IMR-90 (cell line): ENCODE data around the gene HADH. TPM values are rescaled to one million over a fixed set of nuclear protein-coding genes. Genes with fewer than 3 reads are reported as not detected.

ENCODE experiments used
- ATAC-seq: fragments of 200-7000 bp; cut with Tn5 transposase; 2 replicates; pipeline ENCODE4 v1.9.1; 2020; ENCODE audit warnings: low read depth, mild to moderate bottlenecking, moderate library complexity
- BruUV-seq: library from RNA; stranded (reverse); fragments of 400-500 nt; replicated peaks from 2 replicates; lab custom pipeline; 2021; lab: Mats Ljungman, UMichigan
- CTCF ChIA-PET: fragments of 300-600 bp; formaldehyde crosslinking; extraction: SDS; loops from one replicate; lab custom pipeline; 2021; ENCODE audit warnings: antibody characterized with exemption; lab: Yijun Ruan, JAX
- POLR2A ChIA-PET: fragments of 300-600 bp; sonication (Branson Sonifier 250); formaldehyde crosslinking; loops from one replicate; lab custom pipeline; 2022; ENCODE audit warnings: antibody characterized with exemption; ENCODE audit not compliant: unreplicated experiment; lab: Charles Lee
- DNase-seq: peaks from one replicate; pipeline ENCODE4 v3.0.0; 2013
- H2AFZ ChIP-seq: replicated peaks from 2 replicates; pipeline ENCODE3; 2013; ENCODE audit warnings: low read length, mild to moderate bottlenecking; ENCODE audit not compliant: poor library complexity
- H2AK5ac ChIP-seq: 2 replicates; pipeline ENCODE4 v1.6.1; 2013; ENCODE audit warnings: low read depth, low read length, inconsistent platforms
- H2AK9ac ChIP-seq: replicated peaks from 2 replicates; pipeline ENCODE3; 2013; ENCODE audit warnings: mild to moderate bottlenecking, low read depth, low read length, moderate library complexity; ENCODE audit not compliant: poor library complexity
- H2BK120ac ChIP-seq: 2 replicates; pipeline ENCODE4 v1.6.1; 2013; ENCODE audit warnings: low read depth, low read length, inconsistent platforms
- H2BK15ac ChIP-seq: 3 replicates; pipeline ENCODE4 v1.6.1; 2013; ENCODE audit warnings: low read depth, low read length, inconsistent platforms
- H2BK20ac ChIP-seq: 2 replicates; pipeline ENCODE4 v1.6.1; 2013; ENCODE audit warnings: low read depth, mild to moderate bottlenecking, inconsistent platforms, low read length, moderate library complexity
- H2BK5ac ChIP-seq: 2 replicates; pipeline ENCODE4 v1.6.1; 2013; ENCODE audit warnings: mild to moderate bottlenecking, low read depth, low read length, inconsistent platforms; ENCODE audit not compliant: poor library complexity, severe bottlenecking
- H3K14ac ChIP-seq: replicated peaks from 2 replicates; pipeline ENCODE4 v1.6.1; 2013; ENCODE audit warnings: low read depth, low read length, inconsistent platforms
- H3K18ac ChIP-seq: 2 replicates; pipeline ENCODE4 v1.6.1; 2013; ENCODE audit warnings: low read depth, low read length, control low read depth
- H3K23ac ChIP-seq: 2 replicates; pipeline ENCODE4 v1.6.1; 2013; ENCODE audit warnings: low read depth, low read length, inconsistent platforms
- H3K27ac ChIP-seq: 2 replicates; pipeline ENCODE4 v1.5.1; 2013; ENCODE audit warnings: mild to moderate bottlenecking, control low read depth, low read length; ENCODE audit not compliant: insufficient read depth
- H3K27me3 ChIP-seq: 2 replicates; pipeline ENCODE4 v1.6.1; 2013; ENCODE audit warnings: low read length; ENCODE audit not compliant: control insufficient read depth, insufficient read depth
- H3K36me3 ChIP-seq: 2 replicates; pipeline ENCODE4 v1.6.1; 2013; ENCODE audit warnings: low read length, mixed read lengths; ENCODE audit not compliant: control insufficient read depth, insufficient read depth
- H3K4ac ChIP-seq: 2 replicates; pipeline ENCODE4 v1.6.1; 2013; ENCODE audit warnings: low read depth, low read length, inconsistent platforms
- H3K4me1 ChIP-seq: 2 replicates; pipeline ENCODE4 v1.6.1; 2013; ENCODE audit warnings: low read length, mixed read lengths; ENCODE audit not compliant: control insufficient read depth, insufficient read depth
- H3K4me2 ChIP-seq: 2 replicates; pipeline ENCODE4 v1.6.1; 2013; ENCODE audit warnings: low read depth, mild to moderate bottlenecking, control low read depth, low read length, moderate library complexity
- H3K4me3 ChIP-seq: 2 replicates; pipeline ENCODE4 v1.5.1; 2013; ENCODE audit warnings: low read depth, mild to moderate bottlenecking, control low read depth, low read length, moderate library complexity; ENCODE audit not compliant: insufficient read depth
- H3K56ac ChIP-seq: 2 replicates; pipeline ENCODE4 v1.6.1; 2013; ENCODE audit warnings: low read length, inconsistent platforms; ENCODE audit not compliant: insufficient read depth; ENCODE audit errors: extremely low read depth
- H3K79me1 ChIP-seq, 2 experiments: 2 replicates each; pipeline ENCODE4 v1.6.1; 2013; ENCODE audit warnings: low read length in 2 of 2, inconsistent platforms in 1 of 2, low read depth in 1 of 2
- H3K9ac ChIP-seq: 2 replicates; pipeline ENCODE4 v1.6.1; 2013; ENCODE audit warnings: low read depth, low read length, control low read depth
- H3K9me1 ChIP-seq: 2 replicates; pipeline ENCODE4 v1.6.1; 2013; ENCODE audit warnings: low read length, inconsistent platforms; ENCODE audit not compliant: insufficient read depth
- H3K9me3 ChIP-seq: 2 replicates; pipeline ENCODE4 v1.6.1; 2013; ENCODE audit warnings: low read length; ENCODE audit not compliant: control insufficient read depth, insufficient read depth
- H4K20me1 ChIP-seq: 2 replicates; pipeline ENCODE4 v1.6.1; 2013; ENCODE audit warnings: low read length, inconsistent platforms; ENCODE audit not compliant: insufficient read depth
- H4K5ac ChIP-seq: 2 replicates; pipeline ENCODE4 v1.6.1; 2013; ENCODE audit warnings: mild to moderate bottlenecking, low read depth, low read length, control low read depth
- H4K8ac ChIP-seq, 2 experiments: 2 replicates each; pipeline ENCODE4 v1.6.1; 2013; ENCODE audit warnings: low read depth in 2 of 2, low read length in 2 of 2, control low read depth in 1 of 2, inconsistent platforms in 1 of 2
- H4K91ac ChIP-seq: 2 replicates; pipeline ENCODE4 v1.6.1; 2013; ENCODE audit warnings: low read depth, low read length, inconsistent platforms; ENCODE audit not compliant: insufficient read depth
- CEBPB ChIP-seq: IDR thresholded peaks from 2 replicates; pipeline ENCODE4 v1.6.1; 2012; ENCODE audit warnings: low read depth, low read length, improper control_type of control experiment
- CHD1 ChIP-seq: IDR thresholded peaks from 2 replicates; pipeline ENCODE4 v1.6.1; 2012; ENCODE audit warnings: low read depth, low read length, improper control_type of control experiment
- FOS ChIP-seq: fragments of 150-350 bp; IDR thresholded peaks from 2 replicates; pipeline ENCODE4 v1.6.1; 2016; ENCODE audit warnings: low read depth, low read length
- MAFK ChIP-seq: IDR thresholded peaks from 2 replicates; pipeline ENCODE4 v1.6.1; 2012; ENCODE audit warnings: low read depth, low read length, improper control_type of control experiment
- MAZ ChIP-seq: IDR thresholded peaks from 2 replicates; pipeline ENCODE4 v1.6.1; 2012; ENCODE audit warnings: low read depth, mild to moderate bottlenecking, low read length, improper control_type of control experiment, moderate library complexity, borderline replicate concordance
- NFE2L2 ChIP-seq: fragments of 150-350 bp; IDR thresholded peaks from 2 replicates; pipeline ENCODE4 v1.6.1; 2016; ENCODE audit warnings: low read depth, mild to moderate bottlenecking, low read length
- RAD21 ChIP-seq: IDR thresholded peaks from 2 replicates; pipeline ENCODE4 v1.6.1; 2012; ENCODE audit warnings: low read length, improper control_type of control experiment
- RCOR1 ChIP-seq: IDR thresholded peaks from 2 replicates; pipeline ENCODE4 v1.6.1; 2012; ENCODE audit warnings: mild to moderate bottlenecking, low read length, improper control_type of control experiment; ENCODE audit not compliant: insufficient replicate concordance
- RFX5 ChIP-seq: IDR thresholded peaks from 2 replicates; pipeline ENCODE4 v1.8.0; 2012; ENCODE audit warnings: low read depth, mild to moderate bottlenecking, low read length, moderate library complexity
- WGBS, 2 experiments: methylation state at CpG; one replicate each; pipeline versions ENCODE4 v1.1.5 to v1.1.7; 2013; ENCODE audit warnings: missing lambda C conversion rate in 2 of 2; ENCODE audit not compliant: insufficient read length in 1 of 2; ENCODE audit errors: extremely low coverage in 2 of 2; 5-methylcytosine and 5-hydroxymethylcytosine counted together
- dilution Hi-C: fragments of 300-500 bp; cut with HindIII; formaldehyde crosslinking; loops from one replicate; pipeline ENCODE4 v1.14.3; 2018; ENCODE audit warnings: low sequenced_read_pairs; ENCODE audit not compliant: unreplicated experiment
- in situ Hi-C: fragments of 300-500 bp; cut with MboI; formaldehyde crosslinking; loops from 3 replicates; pipeline ENCODE4 v1.14.3; 2019; ENCODE audit warnings: low sequenced_read_pairs, inconsistent platforms, mixed read lengths
- intact Hi-C: fragments of 100-400 bp; cut with micrococcal nuclease; formaldehyde crosslinking; loops from 2 replicates; pipeline ENCODE4 v1.10.0; 2022
- polyA plus RNA-seq, 3 experiments: library from polyadenylated mRNA; depleted of rRNA; stranded (reverse); fragments of >200 nt; gene quantifications; 2 replicates each; pipeline ENCODE4 v1.2.3, GENCODE V29; 2012; ENCODE audit warnings: low replicate concordance in 1 of 3
- total RNA-seq: library from RNA; depleted of rRNA; stranded (reverse); fragments of >200 nt; gene quantifications from 2 replicates; pipeline ENCODE4 v1.2.3, GENCODE V29; 2012
- TF ChIP-seq, protein P1 (sequence below): conservative IDR thresholded peaks from 2 replicates; pipeline ENCODE4 v1.5.1; 2012; ENCODE audit warnings: mild to moderate bottlenecking, low read depth, low read length, improper control_type of control experiment
- TF ChIP-seq, protein P2 (sequence below): fragments of 150-350 bp; IDR thresholded peaks from 2 replicates; pipeline ENCODE4 v1.6.1; 2017; ENCODE audit warnings: mild to moderate bottlenecking, antibody characterized with exemption, low read length, low read depth
- TF ChIP-seq, protein P3 (sequence below): fragments of 150-350 bp; IDR thresholded peaks from 2 replicates; pipeline ENCODE4 v1.6.1; 2016; ENCODE audit warnings: low read depth, mild to moderate bottlenecking, low read length, moderate library complexity, borderline replicate concordance

HADH gene
- total and polyA plus RNA-seq, 2 of the 4 experiments (the other 2 are of a cell fraction) = 6.8 to 22.6 TPM

DNA sequence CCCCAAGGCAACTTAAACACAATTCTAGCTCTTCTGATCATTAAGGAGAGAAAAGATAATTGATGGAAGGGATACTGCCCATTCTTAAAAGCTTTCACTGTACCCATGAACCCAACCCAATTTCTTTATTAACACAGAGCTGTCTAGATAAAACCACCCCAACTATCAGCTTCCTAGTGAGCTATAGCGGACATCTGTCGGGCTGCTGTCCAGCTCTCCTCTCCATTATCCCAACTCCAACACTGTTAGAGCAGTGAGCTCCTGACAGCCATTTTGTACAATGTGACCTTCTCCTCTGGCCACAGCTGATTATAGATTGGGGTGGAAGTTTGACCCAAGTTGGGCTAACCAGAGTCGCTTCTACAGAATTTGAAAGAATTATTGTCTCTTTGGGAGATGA lies 66.1 kb downstream of the HADH start:
- ChIA-PET POLR2A (no interaction called here), CTCF (interaction anchor here (0.5 to 0.8 kb wide), 2 partner anchors 25 to 574 kb away, joined by 3 read pairs; no protein-coding TSS in a partner anchor)
- H3K14ac ChIP-seq = no peak overlapping the region
- H3K4me1 ChIP-seq = peaks cover 3% of the 10 kb centered on the region
- no peak overlapping the region for H3K56ac ChIP-seq
- H4K8ac ChIP-seq = no peak overlapping the region
- no peak overlapping the region for H2AK9ac ChIP-seq
- dilution Hi-C loops (no loop called here), in situ Hi-C loops (no loop called here), intact Hi-C loops (no loop called here)
- H3K4me3 ChIP-seq = no peak overlapping the region
- H3K36me3 ChIP-seq = no peaks in the 10 kb centered on the region
- no peak overlapping the region for H2BK120ac ChIP-seq
- H3K9me1 ChIP-seq = 0 out of 2 replicates have a peak, but pooled peaks cover 6% of the 10 kb centered on the region
- no peak overlapping the region for H3K4ac ChIP-seq
- H4K91ac ChIP-seq = no peak overlapping the region
- H4K5ac ChIP-seq = no peak overlapping the region
- no peaks in the 10 kb centered on the region for H3K79me1 ChIP-seq
- BruUV-seq = no TSS peak
- no peak overlapping the region for H2AK5ac ChIP-seq
- TF ChIP-seq RFX5 = no peak
- TF ChIP-seq MAZ = no peak
- TF ChIP-seq CHD1 = no peak
- no peak for TF ChIP-seq NFE2L2
- TF ChIP-seq FOS = no peak
- TF ChIP-seq MAFK = no peak
- TF ChIP-seq RAD21 = no peak
- TF ChIP-seq, protein P1, sequence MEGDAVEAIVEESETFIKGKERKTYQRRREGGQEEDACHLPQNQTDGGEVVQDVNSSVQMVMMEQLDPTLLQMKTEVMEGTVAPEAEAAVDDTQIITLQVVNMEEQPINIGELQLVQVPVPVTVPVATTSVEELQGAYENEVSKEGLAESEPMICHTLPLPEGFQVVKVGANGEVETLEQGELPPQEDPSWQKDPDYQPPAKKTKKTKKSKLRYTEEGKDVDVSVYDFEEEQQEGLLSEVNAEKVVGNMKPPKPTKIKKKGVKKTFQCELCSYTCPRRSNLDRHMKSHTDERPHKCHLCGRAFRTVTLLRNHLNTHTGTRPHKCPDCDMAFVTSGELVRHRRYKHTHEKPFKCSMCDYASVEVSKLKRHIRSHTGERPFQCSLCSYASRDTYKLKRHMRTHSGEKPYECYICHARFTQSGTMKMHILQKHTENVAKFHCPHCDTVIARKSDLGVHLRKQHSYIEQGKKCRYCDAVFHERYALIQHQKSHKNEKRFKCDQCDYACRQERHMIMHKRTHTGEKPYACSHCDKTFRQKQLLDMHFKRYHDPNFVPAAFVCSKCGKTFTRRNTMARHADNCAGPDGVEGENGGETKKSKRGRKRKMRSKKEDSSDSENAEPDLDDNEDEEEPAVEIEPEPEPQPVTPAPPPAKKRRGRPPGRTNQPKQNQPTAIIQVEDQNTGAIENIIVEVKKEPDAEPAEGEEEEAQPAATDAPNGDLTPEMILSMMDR = no peak
- TF ChIP-seq, protein P2, sequence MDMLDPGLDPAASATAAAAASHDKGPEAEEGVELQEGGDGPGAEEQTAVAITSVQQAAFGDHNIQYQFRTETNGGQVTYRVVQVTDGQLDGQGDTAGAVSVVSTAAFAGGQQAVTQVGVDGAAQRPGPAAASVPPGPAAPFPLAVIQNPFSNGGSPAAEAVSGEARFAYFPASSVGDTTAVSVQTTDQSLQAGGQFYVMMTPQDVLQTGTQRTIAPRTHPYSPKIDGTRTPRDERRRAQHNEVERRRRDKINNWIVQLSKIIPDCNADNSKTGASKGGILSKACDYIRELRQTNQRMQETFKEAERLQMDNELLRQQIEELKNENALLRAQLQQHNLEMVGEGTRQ = no peak
- TF ChIP-seq CEBPB = no peak
- TF ChIP-seq, protein P3, sequence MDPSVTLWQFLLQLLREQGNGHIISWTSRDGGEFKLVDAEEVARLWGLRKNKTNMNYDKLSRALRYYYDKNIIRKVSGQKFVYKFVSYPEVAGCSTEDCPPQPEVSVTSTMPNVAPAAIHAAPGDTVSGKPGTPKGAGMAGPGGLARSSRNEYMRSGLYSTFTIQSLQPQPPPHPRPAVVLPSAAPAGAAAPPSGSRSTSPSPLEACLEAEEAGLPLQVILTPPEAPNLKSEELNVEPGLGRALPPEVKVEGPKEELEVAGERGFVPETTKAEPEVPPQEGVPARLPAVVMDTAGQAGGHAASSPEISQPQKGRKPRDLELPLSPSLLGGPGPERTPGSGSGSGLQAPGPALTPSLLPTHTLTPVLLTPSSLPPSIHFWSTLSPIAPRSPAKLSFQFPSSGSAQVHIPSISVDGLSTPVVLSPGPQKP = no peak
- no peak for TF ChIP-seq RCOR1
- no peak overlapping the region for H2BK20ac ChIP-seq
- H2AFZ ChIP-seq = no peak overlapping the region
- H3K9ac ChIP-seq = no peak overlapping the region
- H2BK15ac ChIP-seq = no peak overlapping the region
- H4K20me1 ChIP-seq = no peaks in the 10 kb centered on the region
- H3K18ac ChIP-seq = no peak overlapping the region
- ATAC-seq (no peak), DNase-seq (no peak)
- no peak overlapping the region for H3K4me2 ChIP-seq
- no peak overlapping the region for H2BK5ac ChIP-seq
- no peaks in the 10 kb centered on the region; the same call in 1 of the 2 replicates for H3K27me3 ChIP-seq
- no peak overlapping the region for H3K27ac ChIP-seq
- no peak overlapping the region for H3K23ac ChIP-seq
- H3K9me3 ChIP-seq = no peaks in the 10 kb centered on the region
- no CpG with 5 or more reads among the region's 3 CpGs for WGBS, 2 experiments
